Measurements from ENCODE around the gene GRID1. TPM values are rescaled to one million over a fixed set of nuclear protein-coding genes. Genes with fewer than 3 reads are reported as not detected.

Gene GRID1
- total RNA-seq, 4 donors from 2014 or later = 0.88 to 7.3 (median 4.1) TPM

DNA sequence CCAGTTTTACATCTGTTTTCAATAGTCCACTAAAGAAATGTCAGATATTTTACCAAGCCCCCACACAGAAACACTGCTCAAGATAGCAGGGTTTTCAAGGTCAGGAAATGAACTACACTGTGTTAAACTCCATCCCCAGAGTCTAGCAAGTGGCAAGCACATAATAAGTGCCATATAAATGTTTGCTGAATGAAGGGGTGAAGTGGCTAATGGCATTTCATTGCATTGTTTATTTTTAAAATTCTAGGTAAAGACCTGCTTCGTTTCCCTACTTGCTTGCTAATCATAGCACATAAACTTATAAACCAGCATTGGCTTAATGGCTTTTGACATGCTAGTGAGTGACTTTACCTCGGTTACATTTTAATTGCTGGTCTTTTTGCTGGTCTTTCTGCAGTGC lies 322.6 kb downstream of the GRID1 start:
- no peak for TF ChIP-seq POLR2A (IDR thresholded peaks at IDR 0.05)
- TF ChIP-seq, protein P1, sequence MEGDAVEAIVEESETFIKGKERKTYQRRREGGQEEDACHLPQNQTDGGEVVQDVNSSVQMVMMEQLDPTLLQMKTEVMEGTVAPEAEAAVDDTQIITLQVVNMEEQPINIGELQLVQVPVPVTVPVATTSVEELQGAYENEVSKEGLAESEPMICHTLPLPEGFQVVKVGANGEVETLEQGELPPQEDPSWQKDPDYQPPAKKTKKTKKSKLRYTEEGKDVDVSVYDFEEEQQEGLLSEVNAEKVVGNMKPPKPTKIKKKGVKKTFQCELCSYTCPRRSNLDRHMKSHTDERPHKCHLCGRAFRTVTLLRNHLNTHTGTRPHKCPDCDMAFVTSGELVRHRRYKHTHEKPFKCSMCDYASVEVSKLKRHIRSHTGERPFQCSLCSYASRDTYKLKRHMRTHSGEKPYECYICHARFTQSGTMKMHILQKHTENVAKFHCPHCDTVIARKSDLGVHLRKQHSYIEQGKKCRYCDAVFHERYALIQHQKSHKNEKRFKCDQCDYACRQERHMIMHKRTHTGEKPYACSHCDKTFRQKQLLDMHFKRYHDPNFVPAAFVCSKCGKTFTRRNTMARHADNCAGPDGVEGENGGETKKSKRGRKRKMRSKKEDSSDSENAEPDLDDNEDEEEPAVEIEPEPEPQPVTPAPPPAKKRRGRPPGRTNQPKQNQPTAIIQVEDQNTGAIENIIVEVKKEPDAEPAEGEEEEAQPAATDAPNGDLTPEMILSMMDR (IDR thresholded peaks at IDR 0.05) = no peak
- H3K4me3 ChIP-seq = no peak overlapping the region
- DNase-seq = no peak

DNA sequence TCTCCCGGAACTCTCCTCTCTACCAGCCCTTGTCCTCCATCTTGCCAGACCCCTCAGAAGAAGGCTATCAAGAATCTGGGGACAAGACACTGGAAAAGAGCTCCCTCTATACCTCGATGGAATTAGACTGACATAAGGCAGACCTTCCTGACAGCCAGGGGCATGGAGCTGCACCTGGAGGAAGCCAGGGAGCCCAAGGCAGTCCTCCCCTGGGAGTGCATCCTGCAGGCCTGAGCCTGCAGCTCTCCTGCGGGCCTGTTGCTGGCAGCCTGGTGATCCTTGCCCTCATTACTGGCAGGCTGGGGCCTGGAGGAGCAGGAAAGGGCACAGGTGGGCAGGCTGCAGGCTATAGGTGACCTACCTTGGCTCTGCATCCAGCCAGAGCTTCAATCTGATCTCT lies 323.4 kb downstream of the GRID1 start:
- TF ChIP-seq, protein P1 (IDR thresholded peaks at IDR 0.05) = no peak
- TF ChIP-seq POLR2A (IDR thresholded peaks at IDR 0.05) = no peak

More for the DNA sequence above, 322.6 kb downstream of the GRID1 start:
- Histone ChIP-seq H3K27ac (no peak overlapping the region), H3K4me1 (no peaks in the 10 kb centered on the region), H3K9me3 (no peaks in the 10 kb centered on the region), H3K27me3 (no peaks in the 10 kb centered on the region), H3K36me3 (no peaks in the 10 kb centered on the region)
- intact Hi-C loops (cut with DNase I; ENCODE audit: low total_unique reads) = no loop called here

GRCh38 chr10:86042161-86042560 lies 324.4 kb downstream of the GRID1 start:
- no peak for DNase-seq
- TF ChIP-seq, protein P1 (IDR thresholded peaks at IDR 0.05) = no peak
- no peak for TF ChIP-seq POLR2A (IDR thresholded peaks at IDR 0.05)
- no peak overlapping the region for H3K27ac ChIP-seq
- H3K9me3 ChIP-seq = no peaks in the 10 kb centered on the region
- H3K36me3 ChIP-seq = no peaks in the 10 kb centered on the region
- no peak overlapping the region for H3K4me3 ChIP-seq
- intact Hi-C loops (cut with DNase I; ENCODE audit: low total_unique reads) = no loop called here
- H3K27me3 ChIP-seq = no peaks in the 10 kb centered on the region
- H3K4me1 ChIP-seq = no peaks in the 10 kb centered on the region

More for the DNA sequence above, 323.4 kb downstream of the GRID1 start:
- Histone ChIP-seq H3K36me3 (no peaks in the 10 kb centered on the region), H3K27ac (no peak overlapping the region), H3K27me3 (no peaks in the 10 kb centered on the region), H3K9me3 (no peaks in the 10 kb centered on the region), H3K4me1 (no peaks in the 10 kb centered on the region), H3K4me3 (no peak overlapping the region)
- DNase-seq = no peak
- intact Hi-C loops (cut with DNase I; ENCODE audit: low total_unique reads) = no loop called here

GRCh38 chr10:86041116-86041515 lies 325.5 kb downstream of the GRID1 start:
- H3K4me3 ChIP-seq = no peak overlapping the region
- TF ChIP-seq, protein P1 (IDR thresholded peaks at IDR 0.05) = no peak
- TF ChIP-seq POLR2A (IDR thresholded peaks at IDR 0.05) = no peak
- H3K4me1 ChIP-seq = no peaks in the 10 kb centered on the region
- no peaks in the 10 kb centered on the region for H3K9me3 ChIP-seq
- H3K27ac ChIP-seq = no peak overlapping the region
- no peaks in the 10 kb centered on the region for H3K27me3 ChIP-seq
- DNase-seq = no peak
- H3K36me3 ChIP-seq = no peaks in the 10 kb centered on the region
- intact Hi-C loops (cut with DNase I; ENCODE audit: low total_unique reads) = no loop called here

- no peaks in the 10 kb centered on the region for H3K36me3 ChIP-seq
- intact Hi-C loops (cut with DNase I; ENCODE audit: low total_unique reads) = no loop called here
- H3K27me3 ChIP-seq = no peaks in the 10 kb centered on the region
- no peak for DNase-seq
- no peak for TF ChIP-seq POLR2A (IDR thresholded peaks at IDR 0.05)
- TF ChIP-seq, protein P1 (IDR thresholded peaks at IDR 0.05) = no peak
- H3K4me3 ChIP-seq = no peak overlapping the region
- no peak overlapping the region for H3K27ac ChIP-seq
- H3K9me3 ChIP-seq = no peaks in the 10 kb centered on the region
- no peaks in the 10 kb centered on the region for H3K4me1 ChIP-seq
Measured at GRCh38 chr10:86038371-86038770, 328.2 kb downstream of the GRID1 start.
